ENCODE measurements around the gene ZFYVE21. TPM values are rescaled to one million over a fixed set of nuclear protein-coding genes. Genes with fewer than 3 reads are reported as not detected.

Gene ZFYVE21
- total RNA-seq, 1 experiment from 2014 or later: 93.3 TPM

DNA sequence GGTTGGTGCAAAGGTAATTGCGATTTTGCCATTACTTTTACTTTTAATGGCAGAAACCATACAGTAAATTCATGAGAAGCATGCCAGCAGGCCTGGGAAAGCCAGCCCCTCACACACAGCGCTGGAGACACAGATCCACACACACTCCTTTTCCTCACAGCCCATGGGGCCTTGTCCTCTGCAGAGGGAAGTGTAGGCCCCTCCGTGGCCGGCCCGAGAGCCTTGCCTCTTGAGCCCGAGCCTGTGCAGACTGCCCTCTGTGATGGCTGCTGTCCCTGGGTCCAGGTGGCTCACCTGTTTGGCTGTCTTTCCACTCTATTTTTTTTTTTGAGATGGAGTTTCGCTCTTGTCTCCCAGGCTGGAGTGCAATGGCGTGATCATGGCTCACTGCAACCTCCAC is 39.7 kb upstream of the ZFYVE21 start:
- POLR2A ChIA-PET (ENCODE audit: unreplicated experiment): interaction anchor here (0.6 kb wide), 1 partner anchor 155 kb away, joined by 3 read pairs; no protein-coding TSS in a partner anchor
- H3K36me3 ChIP-seq (ENCODE audit: low read depth): peaks cover 81% of the 10 kb centered on the region
- no TSS peak for BruUV-seq (replicated peaks)

DNA sequence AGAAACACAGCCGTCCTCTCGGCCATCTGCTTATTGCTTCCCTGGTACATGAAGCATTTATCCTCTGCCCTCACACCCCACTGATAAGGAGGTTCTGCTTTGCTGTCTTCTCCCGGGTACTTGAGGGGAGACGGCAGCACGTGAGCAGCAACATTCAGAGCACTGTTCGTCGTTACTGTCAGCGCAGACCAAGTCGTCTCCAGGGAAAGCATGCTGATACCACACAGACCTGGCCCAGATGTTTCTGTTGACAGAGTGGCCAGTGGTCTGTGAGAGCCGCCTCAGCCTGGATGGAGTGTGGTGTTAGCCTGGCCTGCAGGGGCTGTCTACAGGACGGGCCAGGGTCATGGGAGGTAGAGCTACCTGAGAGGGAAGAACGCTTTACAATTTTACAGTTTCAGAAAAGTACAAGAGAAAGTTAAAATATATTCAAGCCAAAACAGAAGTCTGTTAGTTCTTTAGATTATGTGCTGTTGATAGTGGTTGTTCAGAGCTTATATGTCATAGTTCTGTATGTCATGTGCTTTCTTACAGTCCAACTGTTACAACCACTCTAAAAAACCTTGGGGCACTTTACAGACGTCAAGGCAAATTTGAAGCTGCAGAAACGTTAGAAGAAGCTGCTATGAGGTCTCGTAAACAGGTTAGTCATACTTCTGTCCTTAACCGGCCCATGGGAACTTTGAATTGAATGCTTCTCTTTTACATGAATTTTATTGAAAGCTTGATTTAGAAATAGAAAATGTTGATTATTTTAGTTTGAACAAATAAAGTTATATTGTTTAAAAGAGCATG is 38.5 kb upstream of the ZFYVE21 start:
- DNase-seq: no peak
- H3K9me3 ChIP-seq (ENCODE audit: insufficient read depth, low read depth): no peaks in the 10 kb centered on the region
- H3K27me3 ChIP-seq (ENCODE audit: insufficient read depth, low read depth): no peaks in the 10 kb centered on the region
- intact Hi-C loops (cut with micrococcal nuclease; ENCODE audit: unreplicated experiment): no loop called here
- peaks cover 24% of the 10 kb centered on the region for H4K20me1 ChIP-seq (ENCODE audit: insufficient read depth)
- H3K4me3 ChIP-seq: no peak overlapping the region
- no peaks in the 10 kb centered on the region for H3K79me2 ChIP-seq (ENCODE audit: low read depth)
- H2AFZ ChIP-seq: no peak overlapping the region
- no peaks in the 10 kb centered on the region for H3K9me2 ChIP-seq (ENCODE audit: insufficient read depth)
- BruUV-seq (replicated peaks): no TSS peak
- no peak overlapping the region for H3K4me2 ChIP-seq
- H3K4me1 ChIP-seq (replicated peaks; ENCODE audit: insufficient read depth): no peaks in the 10 kb centered on the region
- CTCF ChIA-PET: interaction anchor here (0.5 kb wide), 1 partner anchor 14 kb away, joined by 8 read pairs; no protein-coding TSS in a partner anchor
- no peak for TF ChIP-seq CTCF (conservative IDR thresholded peaks at IDR 0.05)
- no peak for TF ChIP-seq EZH2 (IDR thresholded peaks at IDR 0.05; ENCODE audit: low read depth)
- H3K36me3 ChIP-seq (ENCODE audit: low read depth): peaks cover 79% of the 10 kb centered on the region
- POLR2A ChIA-PET (ENCODE audit: unreplicated experiment): interaction anchor here (0.7 kb wide), 1 partner anchor 102 kb away, joined by 5 read pairs; no protein-coding TSS in a partner anchor
- no peak overlapping the region for H3K27ac ChIP-seq
- peaks cover 64% of the 10 kb centered on the region for H3F3A ChIP-seq (ENCODE audit: insufficient read depth, low read depth)

More for the DNA sequence above, 39.7 kb upstream of the ZFYVE21 start:
- intact Hi-C loops (cut with micrococcal nuclease; ENCODE audit: unreplicated experiment): no loop called here
- peaks cover 61% of the 10 kb centered on the region for H3F3A ChIP-seq (ENCODE audit: insufficient read depth, low read depth)
- no peak overlapping the region for H2AFZ ChIP-seq
- TF ChIP-seq CTCF (conservative IDR thresholded peaks at IDR 0.05) (no peak), EZH2 (IDR thresholded peaks at IDR 0.05; ENCODE audit: low read depth) (no peak)
- H3K4me1 ChIP-seq (replicated peaks; ENCODE audit: insufficient read depth): no peaks in the 10 kb centered on the region
- no peaks in the 10 kb centered on the region for H3K9me2 ChIP-seq (ENCODE audit: insufficient read depth)
- no peak overlapping the region for H3K4me3 ChIP-seq
- H3K27me3 ChIP-seq (ENCODE audit: insufficient read depth, low read depth): no peaks in the 10 kb centered on the region
- DNase-seq: no peak
- no peaks in the 10 kb centered on the region for H3K79me2 ChIP-seq (ENCODE audit: low read depth)
- no peaks in the 10 kb centered on the region for H3K9me3 ChIP-seq (ENCODE audit: insufficient read depth, low read depth)
- peaks cover 31% of the 10 kb centered on the region for H4K20me1 ChIP-seq (ENCODE audit: insufficient read depth)
- CTCF ChIA-PET: no interaction called here
- H3K27ac ChIP-seq: no peak overlapping the region
- H3K4me2 ChIP-seq: no peak overlapping the region

- Histone ChIP-seq H3K36me3 (ENCODE audit: low read depth) (peaks cover 72% of the 10 kb centered on the region), H3K9me3 (ENCODE audit: insufficient read depth, low read depth) (no peaks in the 10 kb centered on the region), H3F3A (ENCODE audit: insufficient read depth, low read depth) (peaks cover 56% of the 10 kb centered on the region), H3K27me3 (ENCODE audit: insufficient read depth, low read depth) (no peaks in the 10 kb centered on the region), H3K79me2 (ENCODE audit: low read depth) (no peaks in the 10 kb centered on the region), H4K20me1 (ENCODE audit: insufficient read depth) (peaks cover 35% of the 10 kb centered on the region), H3K27ac (no peak overlapping the region), H3K4me3 (no peak overlapping the region), H3K9me2 (ENCODE audit: insufficient read depth) (no peaks in the 10 kb centered on the region), H3K4me2 (no peak overlapping the region), H3K4me1 (replicated peaks; ENCODE audit: insufficient read depth) (no peaks in the 10 kb centered on the region), H2AFZ (no peak overlapping the region)
- no peak for DNase-seq
- no TSS peak for BruUV-seq (replicated peaks)
- intact Hi-C loops (cut with micrococcal nuclease; ENCODE audit: unreplicated experiment): loop anchor here (2.0 kb wide), 1 partner anchor 107 kb away; no protein-coding TSS in a partner anchor
- CTCF ChIA-PET: interaction anchor here (0.6 kb wide), 2 partner anchors 35 to 195 kb away, joined by 3 to 24 read pairs; no protein-coding TSS in a partner anchor
- TF ChIP-seq CTCF (conservative IDR thresholded peaks at IDR 0.05) (peak; percentile 72), EZH2 (IDR thresholded peaks at IDR 0.05; ENCODE audit: low read depth) (no peak)
- POLR2A ChIA-PET (ENCODE audit: unreplicated experiment): no interaction called here
These were observed 36.3 kb upstream of the ZFYVE21 start for GRCh38 chr14:103679351-103679750.
